ENCODE data around the gene TAS2R46. TPM values are rescaled to one million over a fixed set of nuclear protein-coding genes. Genes with fewer than 3 reads are reported as not detected.

Gene TAS2R46
- total and polyA plus RNA-seq, 9 of the 15 experiments (the other 6 are each of a cell fraction or from before 2014, with no cell fraction given) = 0.08 to 1.8 (median 0.47) TPM; not detected in 2

DNA sequence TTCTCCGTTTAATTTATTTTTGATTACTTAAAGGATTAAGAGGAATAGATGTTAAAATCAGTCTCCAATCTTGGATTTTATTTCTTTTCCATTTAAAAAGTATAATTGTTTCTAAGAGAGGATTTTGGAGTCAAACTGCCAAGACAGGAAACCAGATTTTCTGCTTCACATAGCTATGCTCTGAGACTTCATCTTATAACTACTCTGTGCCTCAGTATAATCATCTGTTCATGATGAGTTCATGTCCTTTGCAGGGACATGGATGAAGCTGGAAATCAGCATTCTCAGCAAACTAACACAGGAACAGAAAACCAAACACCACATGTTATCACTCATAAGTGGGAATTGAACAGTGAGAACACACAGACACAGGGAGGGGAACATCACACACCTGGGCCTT, 21.9 kb downstream of the TAS2R46 start:
- intact Hi-C loops (cut with micrococcal nuclease) (no loop called here), in situ Hi-C loops (cut with MboI) (no loop called here)
- Histone ChIP-seq H3K4me2 (ENCODE audit: insufficient read depth, low read length) (no peak overlapping the region), H3K9me1 (ENCODE audit: control insufficient read depth, insufficient read depth, low read length) (no peaks in the 10 kb centered on the region), H2AFZ (ENCODE audit: low read depth, low read length) (no peak overlapping the region), H3K4me1 (replicated peaks in 1 of 2; ENCODE audit: control insufficient read depth in 2 of 2, insufficient read depth in 2 of 2, low read length in 2 of 2) (no peaks in the 10 kb centered on the region), H4K20me1 (replicated peaks; ENCODE audit: control insufficient read depth, insufficient read depth, low read length) (no peaks in the 10 kb centered on the region), H3K9me3 (replicated peaks; ENCODE audit: control insufficient read depth, insufficient read depth, low read depth, low read length) (no peaks in the 10 kb centered on the region), H3K9ac (ENCODE audit: insufficient read depth in 1 of 2, low read depth in 2 of 2, low read length in 2 of 2) (no peak overlapping the region), H3K79me2 (ENCODE audit: control insufficient read depth, insufficient read depth, low read length) (no peaks in the 10 kb centered on the region), H3K27ac (ENCODE audit: extremely low read depth, low read depth, low read length) (no peak overlapping the region), H3K27me3 (ENCODE audit: control insufficient read depth in 2 of 2, insufficient read depth in 2 of 2, low read length in 2 of 2) (no peaks in the 10 kb centered on the region), H3K4me3 (no peak overlapping the region), H3K36me3 (ENCODE audit: control insufficient read depth, insufficient read depth, low read length) (peaks cover 6% of the 10 kb centered on the region; the same call in 1 of the 3 replicates)
- ChIA-PET CTCF (ENCODE audit: low intra/inter-chr PET ratio) (no interaction called here), POLR2A (no interaction called here)
- FAIRE-seq = no peak
- ATAC-seq = no peak
- 100% methylated on average over 1 of the region's 1 CpG for WGBS (ENCODE audit: insufficient coverage, low coverage, missing lambda C conversion rate)
- no peak for DNase-seq (ENCODE audit: extremely low read depth in 1 of 4, low spot score in 3 of 4)
- TF ChIP-seq, protein P1, sequence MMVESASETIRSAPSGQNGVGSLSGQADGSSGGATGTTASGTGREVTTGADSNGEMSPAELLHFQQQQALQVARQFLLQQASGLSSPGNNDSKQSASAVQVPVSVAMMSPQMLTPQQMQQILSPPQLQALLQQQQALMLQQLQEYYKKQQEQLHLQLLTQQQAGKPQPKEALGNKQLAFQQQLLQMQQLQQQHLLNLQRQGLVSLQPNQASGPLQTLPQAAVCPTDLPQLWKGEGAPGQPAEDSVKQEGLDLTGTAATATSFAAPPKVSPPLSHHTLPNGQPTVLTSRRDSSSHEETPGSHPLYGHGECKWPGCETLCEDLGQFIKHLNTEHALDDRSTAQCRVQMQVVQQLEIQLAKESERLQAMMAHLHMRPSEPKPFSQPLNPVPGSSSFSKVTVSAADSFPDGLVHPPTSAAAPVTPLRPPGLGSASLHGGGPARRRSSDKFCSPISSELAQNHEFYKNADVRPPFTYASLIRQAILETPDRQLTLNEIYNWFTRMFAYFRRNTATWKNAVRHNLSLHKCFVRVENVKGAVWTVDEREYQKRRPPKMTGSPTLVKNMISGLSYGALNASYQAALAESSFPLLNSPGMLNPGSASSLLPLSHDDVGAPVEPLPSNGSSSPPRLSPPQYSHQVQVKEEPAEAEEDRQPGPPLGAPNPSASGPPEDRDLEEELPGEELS (CRISPR knock-in tag; IDR thresholded peaks at IDR 0.05; ENCODE audit: borderline replicate concordance) = no peak
- TF ChIP-seq, protein P2, sequence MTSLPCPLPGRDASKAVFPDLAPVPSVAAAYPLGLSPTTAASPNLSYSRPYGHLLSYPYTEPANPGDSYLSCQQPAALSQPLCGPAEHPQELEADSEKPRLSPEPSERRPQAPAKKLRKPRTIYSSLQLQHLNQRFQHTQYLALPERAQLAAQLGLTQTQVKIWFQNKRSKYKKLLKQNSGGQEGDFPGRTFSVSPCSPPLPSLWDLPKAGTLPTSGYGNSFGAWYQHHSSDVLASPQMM (CRISPR knock-in tag; IDR thresholded peaks at IDR 0.05) = no peak
- no peak for TF ChIP-seq ILK (tag; IDR thresholded peaks at IDR 0.05; ENCODE audit: borderline replicate concordance, low read depth)
- TF ChIP-seq, protein P3, sequence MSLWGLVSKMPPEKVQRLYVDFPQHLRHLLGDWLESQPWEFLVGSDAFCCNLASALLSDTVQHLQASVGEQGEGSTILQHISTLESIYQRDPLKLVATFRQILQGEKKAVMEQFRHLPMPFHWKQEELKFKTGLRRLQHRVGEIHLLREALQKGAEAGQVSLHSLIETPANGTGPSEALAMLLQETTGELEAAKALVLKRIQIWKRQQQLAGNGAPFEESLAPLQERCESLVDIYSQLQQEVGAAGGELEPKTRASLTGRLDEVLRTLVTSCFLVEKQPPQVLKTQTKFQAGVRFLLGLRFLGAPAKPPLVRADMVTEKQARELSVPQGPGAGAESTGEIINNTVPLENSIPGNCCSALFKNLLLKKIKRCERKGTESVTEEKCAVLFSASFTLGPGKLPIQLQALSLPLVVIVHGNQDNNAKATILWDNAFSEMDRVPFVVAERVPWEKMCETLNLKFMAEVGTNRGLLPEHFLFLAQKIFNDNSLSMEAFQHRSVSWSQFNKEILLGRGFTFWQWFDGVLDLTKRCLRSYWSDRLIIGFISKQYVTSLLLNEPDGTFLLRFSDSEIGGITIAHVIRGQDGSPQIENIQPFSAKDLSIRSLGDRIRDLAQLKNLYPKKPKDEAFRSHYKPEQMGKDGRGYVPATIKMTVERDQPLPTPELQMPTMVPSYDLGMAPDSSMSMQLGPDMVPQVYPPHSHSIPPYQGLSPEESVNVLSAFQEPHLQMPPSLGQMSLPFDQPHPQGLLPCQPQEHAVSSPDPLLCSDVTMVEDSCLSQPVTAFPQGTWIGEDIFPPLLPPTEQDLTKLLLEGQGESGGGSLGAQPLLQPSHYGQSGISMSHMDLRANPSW (CRISPR knock-in tag; IDR thresholded peaks at IDR 0.05) = no peak
- BruUV-seq (replicated peaks) = no TSS peak

Data from K562 (cell line).